ENCODE results near the gene ZNF865. TPM values are rescaled to one million over a fixed set of nuclear protein-coding genes. Genes with fewer than 3 reads are reported as not detected.

The ZNF865 gene
- total RNA-seq, 1 experiment from 2014 or later: 16.2 TPM

- TF ChIP-seq TCF7L2 (IDR thresholded peaks at IDR 0.05; ENCODE audit: borderline replicate concordance, extremely low read depth, insufficient read depth, insufficient read length) (peak; percentile 45), EZH2phosphoT487 (IDR thresholded peaks at IDR 0.05; ENCODE audit: borderline replicate concordance) (no peak), POLR2AphosphoS5 (IDR thresholded peaks at IDR 0.05; ENCODE audit: low read depth, low read length) (peak; percentile 53), SIN3A (IDR thresholded peaks at IDR 0.05; ENCODE audit: low read depth) (0 out of 2 replicates have a peak, but pooled peaks have one; percentile 56), POLR2A (IDR thresholded peaks at IDR 0.05; ENCODE audit: borderline replicate concordance, extremely low read depth, insufficient read depth, insufficient read length) (no peak)
Observed at GRCh38 chr19:55642153-55643002, 36.9 kb downstream of the ZNF865 start (continued).

- H2AFZ ChIP-seq (ENCODE audit: low read depth, low read length, poor library complexity, severe bottlenecking): no peak within 1 kb of the TSS
- ATAC-seq (peak; percentile 68), DNase-seq (ENCODE audit: low read depth, low spot score) (no peak)
- ChIA-PET POLR2A (interaction anchor here (1.0 to 1.9 kb wide), 5 partner anchors 8 to 44 kb away, joined by 3 to 15 read pairs (median 5); partner anchors contain the start of genes FIZ1, U2AF2 and ZNF784), RAD21 (ENCODE audit: low non-redundant PET in 1 of 2, low total read pairs in 2 of 2, uncharacterized antibody in 2 of 2, unreplicated experiment in 2 of 2) (interaction anchor here (0.6 kb wide), 3 partner anchors 9 to 497 kb away, joined by 4 to 10 read pairs (median 4); no protein-coding TSS in a partner anchor), CTCF (interaction anchor here (0.8 to 2.8 kb wide), 2 partner anchors 10 to 11 kb away, joined by 4 to 12 read pairs; partner anchors contain the start of gene U2AF2)
- H4K20me1 ChIP-seq (ENCODE audit: insufficient read depth): no peaks in the 10 kb centered on the region
- H3K4me2 ChIP-seq (ENCODE audit: low read length): peak within 1 kb of the TSS; percentile 75
- TF ChIP-seq YY1 (IDR thresholded peaks at IDR 0.05; ENCODE audit: extremely low read depth, insufficient replicate concordance, low read depth, low read length) (peak; percentile 68), POLR2A (IDR thresholded peaks at IDR 0.05; ENCODE audit: borderline replicate concordance, extremely low read depth, insufficient read depth, insufficient read length) (peak; percentile 91), EZH2 (IDR thresholded peaks at IDR 0.05) (no peak), EGR1 (IDR thresholded peaks at IDR 0.05; ENCODE audit: low read depth) (peak; percentile 79), SIN3A (IDR thresholded peaks at IDR 0.05; ENCODE audit: low read depth) (peak; percentile 37; the same call in 1 of the 2 replicates), SP1 (IDR thresholded peaks at IDR 0.05; ENCODE audit: low read depth) (peak; percentile 69), POLR2AphosphoS5 (IDR thresholded peaks at IDR 0.05; ENCODE audit: low read depth, low read length) (peak; percentile 70)
- TF ChIP-seq, protein P1, sequence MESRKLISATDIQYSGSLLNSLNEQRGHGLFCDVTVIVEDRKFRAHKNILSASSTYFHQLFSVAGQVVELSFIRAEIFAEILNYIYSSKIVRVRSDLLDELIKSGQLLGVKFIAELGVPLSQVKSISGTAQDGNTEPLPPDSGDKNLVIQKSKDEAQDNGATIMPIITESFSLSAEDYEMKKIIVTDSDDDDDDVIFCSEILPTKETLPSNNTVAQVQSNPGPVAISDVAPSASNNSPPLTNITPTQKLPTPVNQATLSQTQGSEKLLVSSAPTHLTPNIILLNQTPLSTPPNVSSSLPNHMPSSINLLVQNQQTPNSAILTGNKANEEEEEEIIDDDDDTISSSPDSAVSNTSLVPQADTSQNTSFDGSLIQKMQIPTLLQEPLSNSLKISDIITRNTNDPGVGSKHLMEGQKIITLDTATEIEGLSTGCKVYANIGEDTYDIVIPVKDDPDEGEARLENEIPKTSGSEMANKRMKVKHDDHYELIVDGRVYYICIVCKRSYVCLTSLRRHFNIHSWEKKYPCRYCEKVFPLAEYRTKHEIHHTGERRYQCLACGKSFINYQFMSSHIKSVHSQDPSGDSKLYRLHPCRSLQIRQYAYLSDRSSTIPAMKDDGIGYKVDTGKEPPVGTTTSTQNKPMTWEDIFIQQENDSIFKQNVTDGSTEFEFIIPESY (IDR thresholded peaks at IDR 0.05; ENCODE audit: extremely low read depth, insufficient replicate concordance, low read length): no peak
- TF ChIP-seq, protein P2, sequence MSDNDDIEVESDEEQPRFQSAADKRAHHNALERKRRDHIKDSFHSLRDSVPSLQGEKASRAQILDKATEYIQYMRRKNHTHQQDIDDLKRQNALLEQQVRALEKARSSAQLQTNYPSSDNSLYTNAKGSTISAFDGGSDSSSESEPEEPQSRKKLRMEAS (IDR thresholded peaks at IDR 0.05): peak; percentile 61
- peaks cover 10 to 12% of the 10 kb centered on the region in 2 experiments; a peak in 3 of 4 replicates for H3K36me3 ChIP-seq (ENCODE audit: control insufficient read depth in 1 of 2, insufficient read depth in 2 of 2, low read length in 2 of 2)
- no peaks in the 10 kb centered on the region for H3K9me2 ChIP-seq (ENCODE audit: insufficient read depth)
- peak within 1 kb of the TSS; percentile 96 for H3K27ac ChIP-seq (ENCODE audit: low read depth, low read length)
- no peaks in the 10 kb centered on the region for H3K9me3 ChIP-seq (ENCODE audit: control insufficient read depth in 1 of 2, insufficient read depth in 1 of 2, low read depth in 1 of 2, low read length in 2 of 2)
- no TSS peak for BruUV-seq (replicated peaks)
- H3K9ac ChIP-seq (ENCODE audit: low read length): peak within 1 kb of the TSS; percentile 99
- peak within 1 kb of the TSS; percentile 94 to 97 for H3K4me3 ChIP-seq (replicated peaks in 1 of 2; ENCODE audit: low read depth in 1 of 2, low read length in 2 of 2)
- peaks cover 16 to 51% of the 10 kb centered on the region in 2 experiments; a peak in 3 of 4 replicates for H3K4me1 ChIP-seq (ENCODE audit: control insufficient read depth in 1 of 2, insufficient read depth in 2 of 2, low read length in 2 of 2)
- H3K27me3 ChIP-seq (ENCODE audit: insufficient read depth, low read length): no peaks in the 10 kb centered on the region
- intact Hi-C loops (cut with micrococcal nuclease): no loop called here
- H3K79me2 ChIP-seq (ENCODE audit: insufficient read depth, low read length): peaks cover 57% of the 10 kb centered on the region
Observed at GRCh38 chr19:55643003-55643886, 37.8 kb downstream of the ZNF865 start, which contains the start of gene ZNF581. ZNF581 (plus strand) TSS chr19:55643649; CDS start chr19:55644572, 923 bp downstream.
